Left colon (tissue), 2 donors: ENCODE data around the gene HINT1. TPM values are rescaled to one million over a fixed set of nuclear protein-coding genes. Genes with fewer than 3 reads are reported as not detected.
"Not testable (repeated sequence)": the region's sequence is repeated elsewhere in the genome, so short reads cannot be mapped to it uniquely, and the experiment has no call there.

Experiments
- ATAC-seq: fragments of 200-7000 bp; cut with Tn5 transposase; one replicate; pipeline ENCODE4 v1.9.1; 2020; ENCODE audit warnings: mild to moderate bottlenecking, moderate library complexity
- DNase-seq, 2 donors: peaks; one replicate each; pipeline ENCODE4 v3.0.0-alpha.2; 2020
- intact Hi-C, 2 donors: fragments of 100-400 bp; cut with DNase I in 1 of 2; cut with micrococcal nuclease in 1 of 2; formaldehyde crosslinking; loops; one replicate each; pipeline versions ENCODE4 v1.11.2 to v1.14.0; 2022; cut with DNase I, micrococcal nuclease
- total RNA-seq, 2 donors: library from RNA; stranded (reverse); fragmentation: NEBNext Ultra II Directional; extraction: Animal tissue kit (Norgen Biotek cat#: 25700); gene quantifications; one replicate each; pipeline ENCODE4 v1.2.1, GENCODE V29; 2021
- donor health status: DM: no; HTN: no; CAD: no.
- donor health status: DM: yes; HTN: yes; CAD: no.

HINT1 gene
- total RNA-seq, 2 donors from 2014 or later: 303 to 318 TPM

DNA sequence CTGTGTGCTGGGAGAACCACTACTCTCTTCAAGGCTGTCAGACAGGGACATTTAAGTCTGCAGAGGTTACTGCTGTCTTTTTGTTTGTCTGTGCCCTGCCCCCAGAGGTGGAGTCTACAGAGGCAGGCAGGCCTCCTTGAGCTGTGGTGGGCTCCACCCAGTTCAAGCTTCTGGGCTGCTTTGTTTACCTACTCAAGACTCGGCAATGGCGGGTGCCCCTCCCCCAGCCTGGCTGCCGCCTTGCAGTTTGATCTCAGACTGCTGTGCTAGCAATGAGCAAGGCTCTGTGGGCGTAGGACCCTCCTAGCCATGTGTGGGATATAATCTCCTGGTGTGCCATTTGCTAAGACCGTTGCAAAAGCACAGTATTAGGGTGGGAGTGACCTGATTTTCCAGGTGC, 26.6 kb downstream of the HINT1 start:
- ATAC-seq, intact Hi-C loops, DNase-seq: not testable (repeated sequence)

DNA sequence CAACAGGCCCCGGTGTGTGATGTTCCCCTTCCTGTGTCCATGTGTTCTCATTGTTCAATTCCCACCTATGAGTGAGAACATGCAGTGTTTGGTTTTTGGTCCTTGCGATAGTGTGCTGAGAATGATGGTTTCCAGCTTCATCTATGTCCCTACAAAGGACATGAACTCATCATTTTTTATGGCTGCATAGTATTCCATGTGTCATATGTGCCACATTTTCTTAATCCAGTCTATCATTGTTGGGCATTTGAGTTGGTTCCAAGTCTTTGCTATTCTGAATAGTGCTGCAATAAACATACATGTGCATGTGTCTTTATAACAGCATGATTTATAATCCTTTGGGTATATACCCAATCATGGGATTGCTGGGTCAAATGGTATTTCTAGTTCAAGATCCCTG, 32.0 kb downstream of the HINT1 start:
- DNase-seq, intact Hi-C loops, ATAC-seq: not testable (repeated sequence)

DNA sequence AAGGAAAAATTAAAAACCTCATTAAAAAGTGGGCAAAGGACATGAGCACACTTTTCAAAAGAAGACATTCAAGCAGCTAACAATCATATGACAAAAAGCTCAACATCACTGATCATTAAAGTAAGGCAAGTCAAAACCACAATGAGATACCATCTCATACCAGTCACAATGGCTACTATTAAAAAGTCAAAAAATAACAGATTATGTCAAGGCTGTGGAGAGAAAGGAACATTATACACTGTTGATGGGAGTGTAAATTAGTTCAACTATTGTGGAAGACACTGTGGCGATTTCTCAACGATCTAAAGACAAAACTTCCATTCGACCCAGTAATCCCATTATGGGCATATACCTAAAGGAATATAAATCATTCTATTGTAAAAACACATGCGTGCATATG, 35.8 kb downstream of the HINT1 start:
- no peak for ATAC-seq
- DNase-seq: no peak
- intact Hi-C loops: no loop called here

DNA sequence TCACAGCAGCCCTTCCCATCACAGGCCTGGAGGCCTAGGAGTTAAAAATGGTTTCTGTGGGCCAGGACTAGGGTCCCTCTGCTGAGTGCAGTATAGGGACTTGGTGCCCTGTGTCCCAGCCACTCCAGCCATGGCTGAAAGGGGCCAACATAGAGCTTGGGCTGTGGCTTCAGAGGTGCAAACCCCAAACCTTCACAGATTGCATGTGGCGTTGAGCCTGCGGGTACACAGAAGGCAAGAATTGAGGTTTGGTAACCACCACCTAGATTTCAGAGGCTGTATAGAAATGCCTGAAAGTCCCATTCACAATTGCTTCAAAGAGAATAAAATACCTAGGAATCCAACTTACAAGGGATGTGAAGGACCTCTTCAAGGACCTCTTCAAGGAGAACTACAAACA, 37.8 kb downstream of the HINT1 start:
- ATAC-seq, intact Hi-C loops, DNase-seq: not testable (repeated sequence)

DNA sequence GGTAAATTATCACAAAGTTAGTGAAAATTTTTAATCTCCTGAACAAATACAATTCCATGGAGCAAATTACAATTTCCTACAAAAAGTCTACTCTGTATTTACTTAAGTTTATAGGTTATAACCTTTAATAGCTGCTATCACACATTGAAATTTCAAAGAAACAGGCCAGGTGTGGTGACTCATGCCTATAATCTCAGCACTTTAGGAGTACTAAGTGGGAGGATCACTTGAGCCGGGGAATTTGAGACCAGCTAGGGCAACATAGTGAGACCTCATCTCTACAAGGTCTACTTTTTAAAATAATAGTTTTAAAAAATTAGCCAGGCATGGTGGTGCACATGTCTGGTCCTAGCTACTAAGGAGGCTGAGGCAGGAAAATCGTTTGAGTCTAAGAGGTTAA, 50.3 kb downstream of the HINT1 start:
- ATAC-seq: peak; percentile 95
- intact Hi-C loops: no loop called here
- peak; percentile 7 to 45 for DNase-seq

DNA sequence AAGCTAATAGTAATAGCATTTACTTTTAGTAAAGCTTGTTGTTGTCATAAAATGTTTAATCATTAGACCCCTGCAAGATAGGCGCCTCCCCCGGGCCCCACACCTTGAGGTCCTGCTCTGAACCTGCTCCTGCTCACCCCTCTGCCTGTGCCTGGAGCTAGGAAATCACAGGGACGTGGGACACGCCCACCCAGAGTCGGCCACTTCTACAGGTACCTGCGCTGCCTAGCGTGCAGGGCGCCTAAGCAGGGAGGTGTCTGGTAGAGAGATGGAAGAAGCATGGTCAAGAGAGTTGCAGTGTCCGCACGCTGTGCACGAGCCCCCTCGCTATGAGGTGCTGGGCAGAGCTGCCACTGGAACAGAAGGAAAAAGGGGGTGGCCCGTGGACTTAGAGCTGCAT, 52.6 kb downstream of the HINT1 start:
- no peak for DNase-seq
- intact Hi-C loops: no loop called here
- no peak for ATAC-seq

DNA sequence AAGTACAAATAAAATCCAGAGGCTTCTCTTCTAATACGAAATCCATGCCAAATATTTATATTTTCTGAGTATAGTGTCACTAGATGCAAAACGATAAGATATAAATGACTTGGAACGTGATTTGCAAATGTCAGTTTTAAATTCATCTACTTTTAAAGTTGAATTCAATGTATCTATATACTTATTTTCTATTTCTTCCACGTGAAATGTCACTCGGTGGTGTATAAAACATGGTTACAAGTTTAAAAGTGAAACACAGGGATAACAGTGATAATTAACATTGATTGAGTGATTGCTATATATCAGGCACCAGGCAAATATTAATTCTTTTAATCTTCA, 54.8 kb downstream of the HINT1 start:
- intact Hi-C loops: no loop called here
- no peak for ATAC-seq
- no peak for DNase-seq

DNA sequence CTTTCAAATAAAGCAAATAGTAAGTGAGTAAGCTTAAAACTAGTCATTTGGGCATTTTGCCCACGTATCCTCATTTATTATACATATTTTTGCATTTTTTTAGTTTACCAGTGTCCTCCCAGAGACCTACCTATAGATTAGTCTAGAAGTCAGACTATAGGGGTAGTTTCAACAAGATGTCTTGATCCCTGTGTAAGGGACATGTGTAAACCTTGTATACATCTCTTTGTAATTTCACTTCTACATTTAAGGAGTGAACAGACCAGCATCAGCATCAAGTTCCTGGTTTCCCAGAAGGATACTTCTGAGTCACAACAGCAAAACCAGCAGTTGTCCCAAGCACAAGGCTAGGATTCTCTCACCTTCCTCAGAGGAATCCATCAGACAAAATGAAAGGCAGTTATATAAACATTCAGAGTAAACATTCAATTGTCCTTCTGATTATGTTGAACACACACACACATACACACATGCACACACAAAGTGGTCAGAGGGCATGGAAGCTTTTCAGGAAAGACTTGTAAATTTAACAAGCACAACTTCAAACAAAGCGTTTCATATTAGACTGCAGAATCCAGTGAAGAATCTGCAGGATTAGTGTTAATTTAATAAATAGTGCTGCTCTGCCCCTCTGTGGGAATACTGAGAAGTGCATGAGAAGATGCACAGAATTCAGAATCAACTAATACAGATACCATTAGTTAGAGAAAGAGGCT, 55.4 kb downstream of the HINT1 start:
- intact Hi-C loops: no loop called here
- peak; percentile 73 for ATAC-seq
- DNase-seq: peak in 1 of 2 donors; percentile 9

Other genes with a start within 250 kb of the HINT1 start
- gene LYRM7, start 5.7 kb upstream of the HINT1 start, total RNA-seq: 10 to 100 TPM; 10.8 to 12.3 TPM
- gene CDC42SE2, start 98.8 kb upstream of the HINT1 start, total RNA-seq: 100 to 1,000 TPM; 106 to 114 TPM